Measurements from ENCODE around the gene RFC1. TPM values are rescaled to one million over a fixed set of nuclear protein-coding genes. Genes with fewer than 3 reads are reported as not detected.

The RFC1 gene
- total RNA-seq, 2 experiments from 2014 or later: 97.0 to 104 TPM

DNA sequence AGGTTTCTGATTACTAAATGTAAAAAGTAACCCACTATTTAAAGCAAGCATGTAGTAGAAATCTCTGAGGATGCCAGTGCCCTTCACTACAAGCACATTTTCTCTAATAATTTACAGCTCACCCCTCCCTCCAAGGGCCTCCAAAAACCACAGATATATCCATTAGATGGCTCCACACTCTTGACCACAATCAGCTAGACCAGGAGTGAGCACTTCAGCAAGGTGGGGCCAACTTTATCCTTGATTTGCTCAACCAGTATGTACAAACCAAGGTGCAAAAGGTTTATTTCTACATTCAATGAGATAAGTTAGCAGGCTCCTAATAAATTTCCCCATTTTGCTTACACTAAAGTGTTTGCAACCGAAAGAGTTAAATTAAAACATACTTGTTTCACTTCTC lies 35.8 kb downstream of the RFC1 start:
- CTCF ChIA-PET: no interaction called here
- intact Hi-C loops (cut with DNase I, micrococcal nuclease): no loop called here
- no peaks in the 10 kb centered on the region for H3K4me1 ChIP-seq (ENCODE audit: insufficient read depth, low read length)

DNA sequence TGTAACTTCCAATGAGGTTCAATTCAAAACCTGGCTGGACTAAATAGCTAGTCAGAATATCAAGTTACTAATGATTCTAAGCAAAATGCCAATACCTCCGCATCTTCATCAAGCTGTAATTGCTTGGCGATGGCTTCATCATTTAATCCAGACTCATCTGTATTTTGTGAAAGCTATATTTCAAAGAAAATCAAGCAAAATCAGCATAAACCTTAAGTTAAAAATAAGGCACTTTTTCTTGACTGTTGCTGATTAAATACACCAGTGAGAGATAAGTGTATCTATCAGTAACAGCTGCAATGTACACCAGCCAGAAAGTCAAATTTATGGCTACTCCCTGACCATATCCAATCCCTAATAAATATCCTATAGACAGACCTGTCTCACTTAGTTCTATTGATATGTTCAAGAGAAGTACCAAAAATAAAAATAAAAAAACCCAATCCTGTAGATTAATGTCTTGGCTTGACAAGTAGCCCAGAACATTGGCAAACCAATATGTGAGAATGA lies 39.6 kb downstream of the RFC1 start:
- ChIA-PET POLR2A (no interaction called here), CTCF (no interaction called here)
- H3K27me3 Mint-ChIP-seq: no peaks in the 10 kb centered on the region
- Histone ChIP-seq H3K9me3 (ENCODE audit: control insufficient read depth in 1 of 2, insufficient read depth in 1 of 2, low read length in 2 of 2) (no peaks in the 10 kb centered on the region), H3K4me1 (ENCODE audit: insufficient read depth, low read length) (no peaks in the 10 kb centered on the region), H3K27ac (ENCODE audit: low read depth in 1 of 2, low read length in 2 of 2) (no peak overlapping the region), H3K36me3 (ENCODE audit: insufficient read depth, low read length) (peaks cover 54% of the 10 kb centered on the region), H3K27me3 (ENCODE audit: control insufficient read depth in 1 of 2, insufficient read depth in 2 of 2, low read length in 2 of 2) (no peaks in the 10 kb centered on the region), H3K4me3 (ENCODE audit: low read length) (no peak overlapping the region)
- peaks cover 74% of the 10 kb centered on the region for H3K36me3 Mint-ChIP-seq (ENCODE audit: low read depth)
- no peak for ATAC-seq (ENCODE audit: poor library complexity)
- intact Hi-C loops (cut with DNase I, micrococcal nuclease): no loop called here
- no peaks in the 10 kb centered on the region for H3K9me3 Mint-ChIP-seq
- H3K4me1 Mint-ChIP-seq (ENCODE audit: low read depth): peaks cover 19% of the 10 kb centered on the region
- TF ChIP-seq, protein P1, sequence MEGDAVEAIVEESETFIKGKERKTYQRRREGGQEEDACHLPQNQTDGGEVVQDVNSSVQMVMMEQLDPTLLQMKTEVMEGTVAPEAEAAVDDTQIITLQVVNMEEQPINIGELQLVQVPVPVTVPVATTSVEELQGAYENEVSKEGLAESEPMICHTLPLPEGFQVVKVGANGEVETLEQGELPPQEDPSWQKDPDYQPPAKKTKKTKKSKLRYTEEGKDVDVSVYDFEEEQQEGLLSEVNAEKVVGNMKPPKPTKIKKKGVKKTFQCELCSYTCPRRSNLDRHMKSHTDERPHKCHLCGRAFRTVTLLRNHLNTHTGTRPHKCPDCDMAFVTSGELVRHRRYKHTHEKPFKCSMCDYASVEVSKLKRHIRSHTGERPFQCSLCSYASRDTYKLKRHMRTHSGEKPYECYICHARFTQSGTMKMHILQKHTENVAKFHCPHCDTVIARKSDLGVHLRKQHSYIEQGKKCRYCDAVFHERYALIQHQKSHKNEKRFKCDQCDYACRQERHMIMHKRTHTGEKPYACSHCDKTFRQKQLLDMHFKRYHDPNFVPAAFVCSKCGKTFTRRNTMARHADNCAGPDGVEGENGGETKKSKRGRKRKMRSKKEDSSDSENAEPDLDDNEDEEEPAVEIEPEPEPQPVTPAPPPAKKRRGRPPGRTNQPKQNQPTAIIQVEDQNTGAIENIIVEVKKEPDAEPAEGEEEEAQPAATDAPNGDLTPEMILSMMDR (IDR thresholded peaks at IDR 0.05): no peak
- DNase-seq: no peak
- no peak overlapping the region for H3K27ac Mint-ChIP-seq
- H3K4me3 Mint-ChIP-seq: no peak overlapping the region

More for the DNA sequence above, 35.8 kb downstream of the RFC1 start:
- Mint-ChIP-seq H3K9me3 (no peaks in the 10 kb centered on the region), H3K36me3 (ENCODE audit: low read depth) (peaks cover 39% of the 10 kb centered on the region), H3K4me1 (ENCODE audit: low read depth) (peaks cover 36% of the 10 kb centered on the region), H3K27ac (no peak overlapping the region), H3K4me3 (no peak overlapping the region), H3K27me3 (no peaks in the 10 kb centered on the region)
- POLR2A ChIA-PET: no interaction called here
- DNase-seq (no peak), ATAC-seq (ENCODE audit: poor library complexity) (no peak)
- no peak overlapping the region for H3K4me3 ChIP-seq (ENCODE audit: low read length)
- TF ChIP-seq, protein P1 (IDR thresholded peaks at IDR 0.05): no peak
- H3K27me3 ChIP-seq (ENCODE audit: control insufficient read depth in 1 of 2, insufficient read depth in 2 of 2, low read length in 2 of 2): no peaks in the 10 kb centered on the region
- H3K9me3 ChIP-seq (ENCODE audit: control insufficient read depth in 1 of 2, insufficient read depth in 1 of 2, low read length in 2 of 2): no peaks in the 10 kb centered on the region
- H3K36me3 ChIP-seq (ENCODE audit: insufficient read depth, low read length): peaks cover 28% of the 10 kb centered on the region
- no peak overlapping the region for H3K27ac ChIP-seq (ENCODE audit: low read depth in 1 of 2, low read length in 2 of 2)

DNA sequence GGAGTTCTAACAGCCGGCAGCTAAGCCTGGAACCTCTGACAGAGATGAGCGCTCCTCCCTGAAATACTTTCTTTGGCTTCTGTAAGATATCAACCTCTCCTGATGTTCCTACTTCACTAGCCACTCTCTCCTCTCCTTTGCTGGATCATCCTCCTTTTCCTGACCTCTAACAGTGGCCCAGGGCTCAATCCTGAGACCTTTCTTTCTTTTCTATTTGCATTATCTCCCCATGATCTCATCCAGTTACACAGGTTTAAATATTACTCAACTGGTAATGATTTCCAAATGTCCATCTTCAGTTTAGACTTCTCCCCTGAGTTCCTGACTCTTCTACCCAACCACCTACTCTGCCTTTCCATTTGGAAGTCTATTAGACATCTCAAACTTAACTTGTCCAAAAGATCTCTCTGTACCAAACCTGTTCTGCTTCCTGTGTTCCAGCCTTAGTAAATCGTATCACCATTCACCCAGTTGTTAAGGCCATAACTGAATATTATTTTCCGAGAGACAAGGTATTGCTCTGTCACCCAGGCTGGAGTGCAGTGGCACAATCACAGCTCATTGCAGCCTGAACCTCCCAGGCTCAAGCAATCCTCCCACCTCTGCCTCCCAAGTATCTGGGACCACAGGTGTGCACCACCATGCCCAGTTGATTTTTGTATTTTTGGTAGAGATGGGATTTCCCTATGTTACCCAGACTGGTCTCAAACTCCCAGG lies 41.1 kb downstream of the RFC1 start:
- H3K4me3 ChIP-seq (ENCODE audit: low read length): no peak overlapping the region
- intact Hi-C loops (cut with DNase I, micrococcal nuclease): no loop called here
- no peak for DNase-seq
- H3K36me3 Mint-ChIP-seq (ENCODE audit: low read depth): peaks cover 86% of the 10 kb centered on the region
- peaks cover 66% of the 10 kb centered on the region for H3K36me3 ChIP-seq (ENCODE audit: insufficient read depth, low read length)
- H3K27ac ChIP-seq (ENCODE audit: low read depth in 1 of 2, low read length in 2 of 2): no peak overlapping the region
- no peak overlapping the region for H3K27ac Mint-ChIP-seq
- no peaks in the 10 kb centered on the region for H3K9me3 Mint-ChIP-seq
- no peak overlapping the region for H3K4me3 Mint-ChIP-seq
- no peak for ATAC-seq (ENCODE audit: poor library complexity)
- H3K4me1 Mint-ChIP-seq (ENCODE audit: low read depth): peaks cover 8% of the 10 kb centered on the region
- no peaks in the 10 kb centered on the region for H3K27me3 ChIP-seq (ENCODE audit: control insufficient read depth in 1 of 2, insufficient read depth in 2 of 2, low read length in 2 of 2)
- no peaks in the 10 kb centered on the region for H3K9me3 ChIP-seq (ENCODE audit: control insufficient read depth in 1 of 2, insufficient read depth in 1 of 2, low read length in 2 of 2)
- POLR2A ChIA-PET: no interaction called here
- TF ChIP-seq, protein P1 (IDR thresholded peaks at IDR 0.05): no peak
- H3K4me1 ChIP-seq (ENCODE audit: insufficient read depth, low read length): no peaks in the 10 kb centered on the region
- CTCF ChIA-PET: no interaction called here
- no peaks in the 10 kb centered on the region for H3K27me3 Mint-ChIP-seq

Measured in CD4-positive, alpha-beta T cell (primary cell).